ENCODE data around the gene TNIP2.

GRCh38 chr4:2789351-2789750 lies 33.2 kb upstream of the TNIP2 start:
- TF ChIP-seq CTCF (IDR thresholded peaks at IDR 0.05 in 8 of 11, conservative IDR thresholded peaks at IDR 0.05 in 3 of 11) (no peak), POLR2A (IDR thresholded peaks at IDR 0.05) (no peak), POLR2AphosphoS5 (IDR thresholded peaks at IDR 0.05) (no peak)

Measured in spleen (tissue), 7 donors.